Right atrium auricular region (tissue), 2 donors: Measurements from ENCODE around the gene PIMREG. TPM values are rescaled to one million over a fixed set of nuclear protein-coding genes. Genes with fewer than 3 reads are reported as not detected.

Source experiments
- DNase-seq: peaks from one replicate; pipeline ENCODE4 v3.0.0-alpha.2; 2019; ENCODE audit warnings: low spot score
- H3K27ac ChIP-seq, 2 donors: fragments of 200-600 bp; sonication (generic); 1 replicate in 1 of 2; 2 replicates in 1 of 2; pipeline ENCODE4 v1.5.1; 2016 to 2019
- H3K27me3 ChIP-seq, 2 donors: fragments of 200-600 bp; sonication (generic); one replicate each; pipeline versions ENCODE4 v1.5.1 to v1.6.0; 2017 to 2019
- H3K36me3 ChIP-seq: fragments of 200-600 bp; sonication (generic); one replicate; pipeline ENCODE4 v1.5.1; 2016
- H3K4me1 ChIP-seq, 2 donors: fragments of 200-600 bp; sonication (generic); one replicate each; pipeline versions ENCODE4 v1.5.1 to v1.6.0; 2017 to 2019
- H3K4me3 ChIP-seq, 2 donors: fragments of 200-600 bp; sonication (generic); 1 replicate in 1 of 2; 2 replicates in 1 of 2; pipeline ENCODE4 v1.5.1; 2017 to 2019; ENCODE audit warnings: mild to moderate bottlenecking in 1 of 2, moderate library complexity in 1 of 2
- H3K9me3 ChIP-seq, 2 donors: fragments of 200-600 bp; sonication (generic); one replicate each; pipeline ENCODE4 v1.5.1; 2019
- total RNA-seq, 2 donors: library from RNA; depleted of rRNA; stranded (reverse); fragments of >200 nt; gene quantifications; one replicate each; pipeline ENCODE4 v1.1.0, GENCODE V29; 2016
- TF ChIP-seq, protein P1 (sequence below), 2 donors: fragments of 200-600 bp; sonication (generic); IDR thresholded peaks; one replicate each; pipeline ENCODE4 v1.5.1; 2019; ENCODE audit warnings: antibody characterized with exemption in 2 of 2

The PIMREG gene
- total RNA-seq, 2 donors from 2014 or later: 0.93 TPM; not detected in 1

DNA sequence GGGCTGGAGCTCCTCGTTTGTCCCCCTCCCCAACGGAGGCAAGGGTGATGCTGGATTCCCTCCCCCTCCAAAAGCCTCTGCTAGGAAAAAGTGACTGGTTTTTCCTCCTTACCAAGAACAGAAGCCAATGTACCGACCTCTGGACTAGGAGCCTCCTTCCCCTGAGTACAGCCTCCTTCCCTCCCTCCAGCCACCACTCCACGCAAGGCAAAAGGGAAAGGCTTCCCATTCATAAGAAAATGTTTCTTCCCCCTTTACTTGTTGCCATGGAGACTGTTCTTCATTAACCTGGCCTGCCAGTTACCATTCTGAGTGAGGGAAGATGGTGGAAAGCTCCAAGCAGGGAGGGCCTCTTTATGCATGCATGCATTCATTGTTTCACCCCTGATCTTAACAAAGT, 4.3 kb upstream of the PIMREG start:
- Histone ChIP-seq H3K36me3 (no peaks in the 10 kb centered on the region), H3K9me3 (no peaks in the 10 kb centered on the region), H3K4me1 (peaks cover 0 to 18% of the 10 kb centered on the region in 2 donors), H3K27me3 (no peaks in the 10 kb centered on the region), H3K4me3 (no peak overlapping the region), H3K27ac (no peak overlapping the region)
- DNase-seq: no peak
- TF ChIP-seq, protein P1, sequence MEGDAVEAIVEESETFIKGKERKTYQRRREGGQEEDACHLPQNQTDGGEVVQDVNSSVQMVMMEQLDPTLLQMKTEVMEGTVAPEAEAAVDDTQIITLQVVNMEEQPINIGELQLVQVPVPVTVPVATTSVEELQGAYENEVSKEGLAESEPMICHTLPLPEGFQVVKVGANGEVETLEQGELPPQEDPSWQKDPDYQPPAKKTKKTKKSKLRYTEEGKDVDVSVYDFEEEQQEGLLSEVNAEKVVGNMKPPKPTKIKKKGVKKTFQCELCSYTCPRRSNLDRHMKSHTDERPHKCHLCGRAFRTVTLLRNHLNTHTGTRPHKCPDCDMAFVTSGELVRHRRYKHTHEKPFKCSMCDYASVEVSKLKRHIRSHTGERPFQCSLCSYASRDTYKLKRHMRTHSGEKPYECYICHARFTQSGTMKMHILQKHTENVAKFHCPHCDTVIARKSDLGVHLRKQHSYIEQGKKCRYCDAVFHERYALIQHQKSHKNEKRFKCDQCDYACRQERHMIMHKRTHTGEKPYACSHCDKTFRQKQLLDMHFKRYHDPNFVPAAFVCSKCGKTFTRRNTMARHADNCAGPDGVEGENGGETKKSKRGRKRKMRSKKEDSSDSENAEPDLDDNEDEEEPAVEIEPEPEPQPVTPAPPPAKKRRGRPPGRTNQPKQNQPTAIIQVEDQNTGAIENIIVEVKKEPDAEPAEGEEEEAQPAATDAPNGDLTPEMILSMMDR (IDR thresholded peaks at IDR 0.05): no peak

DNA sequence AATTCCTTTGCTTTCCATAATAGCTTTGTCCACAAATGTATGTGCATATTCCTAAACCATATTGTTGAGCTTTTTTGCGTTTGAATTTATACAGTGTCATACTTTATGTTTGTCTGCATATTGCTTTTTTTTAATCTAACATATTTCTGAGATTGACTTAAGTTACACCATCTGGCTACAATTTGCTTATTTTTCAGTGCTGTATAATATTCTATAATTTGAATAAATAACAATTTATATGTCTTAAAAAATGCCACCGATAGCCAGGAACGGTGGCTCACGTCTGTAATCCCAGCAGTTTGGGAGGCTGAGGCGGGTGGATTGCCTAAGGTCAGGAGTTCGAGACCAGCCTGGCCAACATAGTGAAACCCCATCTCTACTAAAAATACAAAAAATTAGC, 1.5 kb upstream of the PIMREG start:
- peaks cover 0 to 18% of the 10 kb centered on the region in 2 donors for H3K4me1 ChIP-seq
- TF ChIP-seq, protein P1 (IDR thresholded peaks at IDR 0.05): no peak
- no peaks in the 10 kb centered on the region for H3K9me3 ChIP-seq
- H3K27ac ChIP-seq: no peak overlapping the region
- no peak overlapping the region for H3K4me3 ChIP-seq
- no peaks in the 10 kb centered on the region for H3K27me3 ChIP-seq
- no peaks in the 10 kb centered on the region for H3K36me3 ChIP-seq
- DNase-seq: no peak

DNA sequence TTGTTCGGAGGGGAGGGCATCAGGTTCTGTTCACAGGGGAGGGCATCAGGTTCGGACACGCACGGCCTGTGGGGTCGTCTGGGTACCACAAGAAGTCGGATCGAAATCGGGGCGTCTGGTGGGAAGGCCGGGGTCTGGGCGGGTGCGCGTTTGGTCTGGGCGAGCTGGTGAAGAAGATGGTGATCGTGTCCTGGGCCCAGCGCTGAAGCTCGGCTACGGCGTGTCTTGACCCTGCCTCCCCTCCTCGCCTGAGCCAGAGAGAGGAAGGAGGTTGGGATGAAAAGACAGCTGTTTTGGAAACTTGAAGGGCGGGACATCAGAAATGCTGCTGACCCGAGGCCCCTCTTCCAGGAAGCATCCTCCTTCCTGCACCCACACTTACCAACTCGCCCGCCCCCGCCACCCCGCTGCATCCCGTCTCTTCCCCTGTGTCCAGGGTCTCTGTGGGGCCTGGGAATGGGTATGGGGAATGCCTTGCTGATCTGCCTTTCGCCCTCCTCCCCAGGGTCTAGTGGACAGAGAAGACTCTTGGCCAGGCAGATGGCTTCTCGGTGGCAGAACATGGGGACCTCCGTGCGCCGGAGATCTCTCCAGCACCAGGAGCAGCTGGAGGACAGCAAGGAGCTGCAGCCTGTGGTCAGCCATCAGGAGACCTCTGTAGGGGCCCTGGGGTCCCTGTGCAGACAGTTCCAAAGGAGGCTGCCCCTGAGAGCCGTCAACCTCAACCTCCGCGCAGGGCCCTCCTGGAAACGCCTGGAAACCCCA, 498 bp downstream of the PIMREG start:
- H3K4me1 ChIP-seq: peaks cover 0 to 18% of the 10 kb centered on the region in 2 donors
- peak overlapping the region; percentile 39 to 63 for H3K4me3 ChIP-seq
- no peak for DNase-seq
- no peak overlapping the region for H3K27ac ChIP-seq
- no peaks in the 10 kb centered on the region for H3K36me3 ChIP-seq
- no peaks in the 10 kb centered on the region for H3K9me3 ChIP-seq
- TF ChIP-seq, protein P1 (IDR thresholded peaks at IDR 0.05): no peak
- H3K27me3 ChIP-seq: no peaks in the 10 kb centered on the region

DNA sequence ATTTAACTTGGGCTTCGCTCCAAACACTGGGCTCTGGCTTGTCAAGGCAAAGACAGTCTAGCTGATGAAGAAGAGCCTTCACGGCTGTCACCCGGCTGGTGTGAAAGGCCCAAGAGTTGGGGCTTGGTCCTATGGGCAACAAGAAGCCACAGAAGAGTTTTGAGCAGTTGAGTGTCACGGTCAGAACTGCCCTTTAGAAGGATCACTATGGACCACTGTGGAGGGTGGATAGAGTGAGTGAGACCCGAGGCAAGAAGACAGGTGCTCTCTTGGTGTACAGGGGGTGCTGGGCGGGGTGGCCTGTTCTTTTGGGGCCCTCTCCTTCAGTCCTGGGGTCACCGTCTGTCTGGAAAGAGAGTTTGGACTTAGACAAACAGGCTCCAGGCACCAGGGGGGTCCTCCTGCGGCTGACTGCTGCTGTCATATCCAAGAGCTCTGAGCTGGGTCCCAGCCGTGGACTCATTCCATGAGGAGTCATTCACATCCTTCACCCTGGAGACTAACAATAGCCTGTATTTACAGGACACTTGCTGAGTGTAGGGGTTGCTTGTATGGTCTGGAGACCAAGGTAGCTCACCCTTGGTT, 2.4 kb downstream of the PIMREG start:
- Histone ChIP-seq H3K27ac (no peak overlapping the region), H3K27me3 (no peaks in the 10 kb centered on the region), H3K36me3 (no peaks in the 10 kb centered on the region), H3K4me3 (no peak overlapping the region), H3K9me3 (no peaks in the 10 kb centered on the region), H3K4me1 (peaks cover 0 to 18% of the 10 kb centered on the region in 2 donors)
- DNase-seq: no peak
- TF ChIP-seq, protein P1 (IDR thresholded peaks at IDR 0.05): no peak

DNA sequence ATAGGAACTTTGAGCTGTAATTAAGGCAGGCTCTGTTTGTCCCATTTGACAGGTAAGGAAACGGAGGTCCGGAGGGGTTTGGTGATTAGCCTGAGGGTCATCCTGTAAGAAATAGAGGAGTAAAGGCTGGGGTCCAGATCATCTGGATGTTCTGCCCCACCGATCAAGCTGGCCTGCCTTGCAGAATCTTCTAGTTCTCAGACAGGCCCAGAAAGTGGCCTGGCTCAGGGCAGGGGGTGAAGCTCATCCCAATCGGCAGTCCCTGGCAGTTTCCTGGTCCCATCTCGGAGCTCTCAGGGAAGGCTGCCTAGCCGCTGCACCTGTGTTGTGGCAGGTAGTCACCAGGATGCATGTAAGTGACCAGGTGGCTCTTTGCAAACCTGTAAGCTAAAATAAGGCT, 4.2 kb downstream of the PIMREG start:
- H3K36me3 ChIP-seq: no peaks in the 10 kb centered on the region
- no peaks in the 10 kb centered on the region for H3K9me3 ChIP-seq
- no peak overlapping the region for H3K27ac ChIP-seq
- H3K27me3 ChIP-seq: no peaks in the 10 kb centered on the region
- TF ChIP-seq, protein P1 (IDR thresholded peaks at IDR 0.05): no peak
- no peak overlapping the region for H3K4me3 ChIP-seq
- H3K4me1 ChIP-seq: peaks cover 0 to 14% of the 10 kb centered on the region in 2 donors
- no peak for DNase-seq
